Skeletal muscle cell (primary cell): ENCODE measurements around the gene SRF.
"Not testable (repeated sequence)": the region's sequence is repeated elsewhere in the genome, so short reads cannot be mapped to it uniquely, and the experiment has no call there.

ENCODE experiments used
- DNase-seq: peaks from one replicate; pipeline ENCODE4 v3.0.0-alpha.2; 2010; ENCODE audit warnings: low read depth
- H3K4me3 ChIP-seq: 2 replicates; pipeline ENCODE4 v1.5.1; 2011; ENCODE audit warnings: low read depth, mild to moderate bottlenecking, control low read depth, low read length, moderate library complexity

SRF gene

GRCh38 chr6:43170931-43171706 is at the start of gene SRF:
TSS of gene SRF (plus strand) at chr6:43171269. CDS start at chr6:43171657, 388 bp downstream.
- peak within 1 kb of the TSS; percentile 85 for H3K4me3 ChIP-seq
- peak; percentile 98 for DNase-seq

- DNase-seq = no peak
- H3K4me3 ChIP-seq = no peak overlapping the region
Measured at GRCh38 chr6:43122146-43122545, 48.9 kb upstream of the SRF start.

- no peak overlapping the region for H3K4me3 ChIP-seq
- no peak for DNase-seq
Measured at GRCh38 chr6:43123461-43124314, 47.4 kb upstream of the SRF start.

GRCh38 chr6:43124481-43124880 is 46.6 kb upstream of the SRF start:
- no peak for DNase-seq
- H3K4me3 ChIP-seq = no peak overlapping the region

GRCh38 chr6:43125119-43125518 is 46.0 kb upstream of the SRF start:
- no peak overlapping the region for H3K4me3 ChIP-seq
- DNase-seq = peak; percentile 88

GRCh38 chr6:43125555-43125954 is 45.5 kb upstream of the SRF start:
- DNase-seq = no peak
- H3K4me3 ChIP-seq = no peak overlapping the region

- no peak for DNase-seq
- no peak overlapping the region for H3K4me3 ChIP-seq
Measured at GRCh38 chr6:43127180-43127579, 43.9 kb upstream of the SRF start.

GRCh38 chr6:43127877-43128276 is 43.2 kb upstream of the SRF start:
- H3K4me3 ChIP-seq = no peak overlapping the region
- DNase-seq = no peak

- H3K4me3 ChIP-seq = no peak overlapping the region
- no peak for DNase-seq
Measured at GRCh38 chr6:43128926-43129325, 42.1 kb upstream of the SRF start.

- no peak for DNase-seq
- H3K4me3 ChIP-seq = no peak overlapping the region
Measured at GRCh38 chr6:43129434-43130194, 41.5 kb upstream of the SRF start.

- no peak overlapping the region for H3K4me3 ChIP-seq
- no peak for DNase-seq
Measured at GRCh38 chr6:43130429-43130828, 40.6 kb upstream of the SRF start.

- not testable (repeated sequence) for H3K4me3 ChIP-seq, DNase-seq
Measured at GRCh38 chr6:43131379-43131778, 39.7 kb upstream of the SRF start.

- no peak for DNase-seq
Measured at GRCh38 chr6:43138267-43138666, 32.8 kb upstream of the SRF start.

GRCh38 chr6:43139973-43140372 is 31.1 kb upstream of the SRF start:
- not testable (repeated sequence) for H3K4me3 ChIP-seq, DNase-seq

More at GRCh38 chr6:43138267-43138666, 32.8 kb upstream of the SRF start:
- H3K4me3 ChIP-seq = no peak overlapping the region

- DNase-seq = no peak
- H3K4me3 ChIP-seq = no peak overlapping the region
Measured at GRCh38 chr6:43141644-43142043, 29.4 kb upstream of the SRF start.

- no peak for DNase-seq
- H3K4me3 ChIP-seq = no peak overlapping the region
Measured at GRCh38 chr6:43142101-43142500, 29.0 kb upstream of the SRF start.

- DNase-seq = peak; percentile 79
- H3K4me3 ChIP-seq = no peak overlapping the region
Measured at GRCh38 chr6:43143235-43144128, 27.6 kb upstream of the SRF start.

- DNase-seq = no peak
- no peak overlapping the region for H3K4me3 ChIP-seq
Measured at GRCh38 chr6:43144879-43145278, 26.2 kb upstream of the SRF start.

GRCh38 chr6:43146261-43146660 is 24.8 kb upstream of the SRF start:
- H3K4me3 ChIP-seq = no peak overlapping the region
- no peak for DNase-seq
